B cell (primary cell): ENCODE measurements around the gene ARF6. TPM values are rescaled to one million over a fixed set of nuclear protein-coding genes. Genes with fewer than 3 reads are reported as not detected.

Experiments
- ATAC-seq: fragments of 200-7000 bp; cut with Tn5 transposase; one replicate; pipeline ENCODE4 v1.10.0; 2021; ENCODE audit warnings: low read depth, mild to moderate bottlenecking, moderate number of reproducible peaks, moderate library complexity
- CTCF ChIA-PET: fragments of 350-600 bp; sonication (Branson Sonifier 250); formaldehyde crosslinking; loops from one replicate; lab custom pipeline; 2021; ENCODE audit warnings: antibody characterized with exemption, inconsistent platforms; lab: Charles Lee
- POLR2A ChIA-PET: fragments of 350-600 bp; sonication (Branson Sonifier 250); formaldehyde crosslinking; loops from one replicate; lab custom pipeline; 2021; ENCODE audit warnings: antibody characterized with exemption; lab: Charles Lee
- DNase-seq: peaks from one replicate; pipeline ENCODE4 v3.0.0; 2013
- H2AFZ ChIP-seq: 2 replicates; pipeline ENCODE4 v1.6.1; 2012; ENCODE audit warnings: mild to moderate bottlenecking, low read depth, low read length; ENCODE audit not compliant: insufficient read depth, poor library complexity, severe bottlenecking
- H3K27ac ChIP-seq, 2 donors: 1 replicate in 1 of 2; 2 replicates in 1 of 2; pipeline ENCODE4 v1.5.1; 2012 to 2013; ENCODE audit warnings: low read length in 2 of 2, mild to moderate bottlenecking in 2 of 2, moderate library complexity in 1 of 2
- H3K27me3 ChIP-seq, 4 experiments: fragments of 200-600 bp in 1 of 4; sonication (generic) in 1 of 4; replicated peaks in 1 of 4; 1 replicate in 2 of 4; 2 replicates in 2 of 4; pipeline versions ENCODE4 v1.6.1 to v1.7.0; 2013 to 2016; ENCODE audit warnings: low read length in 3 of 4, mild to moderate bottlenecking in 2 of 4, mixed read lengths in 1 of 4, moderate library complexity in 1 of 4; ENCODE audit not compliant: insufficient read depth in 4 of 4, control insufficient read depth in 3 of 4; ENCODE audit errors: control extremely low read depth in 1 of 4
- H3K36me3 ChIP-seq, 2 experiments: replicated peaks in 1 of 2; 1 replicate in 1 of 2; 2 replicates in 1 of 2; pipeline versions ENCODE4 v1.6.1 to v1.7.1; 2013; ENCODE audit warnings: low read length in 1 of 2; ENCODE audit not compliant: insufficient read depth in 2 of 2, control insufficient read depth in 1 of 2; ENCODE audit errors: control extremely low read depth in 1 of 2, extremely low read depth in 1 of 2
- H3K4me1 ChIP-seq, 2 donors: fragments of 200-600 bp in 1 of 2; sonication (generic) in 1 of 2; 1 replicate in 1 of 2; 2 replicates in 1 of 2; pipeline versions ENCODE4 v1.5.1 to v1.6.1; 2013 to 2017; ENCODE audit warnings: low read length in 2 of 2; ENCODE audit not compliant: control insufficient read depth in 2 of 2, insufficient read depth in 2 of 2
- H3K4me2 ChIP-seq: replicated peaks from 2 replicates; pipeline ENCODE3; 2012; ENCODE audit warnings: mild to moderate bottlenecking, low read depth, low read length; ENCODE audit not compliant: poor library complexity, severe bottlenecking
- H3K4me3 ChIP-seq, 5 experiments: fragments of 200-600 bp in 1 of 5; sonication (generic) in 1 of 5; 1 replicate in 3 of 5; 2 replicates in 2 of 5; pipeline versions ENCODE4 v1.5.1 to v1.7.0; 2011 to 2016; ENCODE audit warnings: low read length in 4 of 5, mild to moderate bottlenecking in 4 of 5, low read depth in 2 of 5, control low read depth in 1 of 5, moderate library complexity in 1 of 5; ENCODE audit not compliant: insufficient read depth in 1 of 5; ENCODE audit errors: control extremely low read depth in 1 of 5, extremely low read depth in 1 of 5
- H3K79me2 ChIP-seq: fragments of 200-600 bp; sonication (generic); one replicate; pipeline ENCODE4 v1.6.0; 2016; ENCODE audit warnings: low read length; ENCODE audit not compliant: control insufficient read depth, insufficient read depth
- H3K9ac ChIP-seq: fragments of 200-600 bp; sonication (generic); 2 replicates; pipeline ENCODE4 v1.6.1; 2017; ENCODE audit warnings: mild to moderate bottlenecking, low read length, moderate library complexity
- H3K9me3 ChIP-seq, 3 donors: one replicate each; pipeline versions ENCODE4 v1.6.1 to v1.7.1; 2013; ENCODE audit warnings: low read length in 2 of 3; ENCODE audit not compliant: control insufficient read depth in 2 of 3, insufficient read depth in 1 of 3; ENCODE audit errors: control extremely low read depth in 1 of 3
- H4K20me1 ChIP-seq: 2 replicates; pipeline ENCODE4 v1.6.0; 2012; ENCODE audit warnings: mild to moderate bottlenecking, low read length; ENCODE audit not compliant: insufficient read depth, control insufficient read depth, poor library complexity, severe bottlenecking
- H3K27ac Mint-ChIP-seq: one replicate; pipeline ENCODE4 v1.8.0; 2021; ENCODE audit warnings: mixed read lengths
- H3K27me3 Mint-ChIP-seq: one replicate; pipeline ENCODE4 v1.8.0; 2021; ENCODE audit warnings: mixed read lengths
- H3K4me1 Mint-ChIP-seq: one replicate; pipeline ENCODE4 v1.8.0; 2021; ENCODE audit warnings: mixed read lengths
- H3K4me3 Mint-ChIP-seq: one replicate; pipeline ENCODE4 v1.8.0; 2021; ENCODE audit warnings: mixed read lengths
- H3K9me3 Mint-ChIP-seq: one replicate; pipeline ENCODE4 v1.8.0; 2022; ENCODE audit warnings: mixed read lengths; ENCODE audit not compliant: insufficient read depth
- EZH2 ChIP-seq: IDR thresholded peaks from 2 replicates; pipeline ENCODE4 v1.6.1; 2012; ENCODE audit warnings: borderline replicate concordance, low read depth, mild to moderate bottlenecking, moderate library complexity, low read length; ENCODE audit not compliant: insufficient read depth, poor library complexity, severe bottlenecking
- WGBS: methylation state at CpG from one replicate; pipeline ENCODE4 v1.1.5; 2013; ENCODE audit warnings: missing lambda C conversion rate; ENCODE audit not compliant: insufficient coverage; 5-methylcytosine and 5-hydroxymethylcytosine counted together
- intact Hi-C: fragments of 100-400 bp; cut with micrococcal nuclease; formaldehyde crosslinking; loops from one replicate; pipeline ENCODE4 v1.10.0; 2022
- polyA plus RNA-seq: library from polyadenylated mRNA; depleted of rRNA; stranded (reverse); fragments of >200 nt; gene quantifications from 2 replicates; pipeline ENCODE4 v1.2.3, GENCODE V29; 2012
- total RNA-seq, 2 donors: library from RNA; stranded (reverse); fragments of 120-200 nt in 1 of 2; gene quantifications; 1 replicate in 1 of 2; 2 replicates in 1 of 2; pipeline versions ENCODE4 v1.2.3 to v1.2.4, GENCODE V29; 2013 to 2022
- TF ChIP-seq, protein P1 (sequence below): fragments of 200-600 bp; IDR thresholded peaks from one replicate; pipeline ENCODE4 v1.8.0; 2022; ENCODE audit warnings: antibody characterized with exemption, mild to moderate bottlenecking

The ARF6 gene
- total and polyA plus RNA-seq, 2 donors (not counting 1 experiment from before 2014, with no cell fraction given): 96.6 to 135 TPM

DNA sequence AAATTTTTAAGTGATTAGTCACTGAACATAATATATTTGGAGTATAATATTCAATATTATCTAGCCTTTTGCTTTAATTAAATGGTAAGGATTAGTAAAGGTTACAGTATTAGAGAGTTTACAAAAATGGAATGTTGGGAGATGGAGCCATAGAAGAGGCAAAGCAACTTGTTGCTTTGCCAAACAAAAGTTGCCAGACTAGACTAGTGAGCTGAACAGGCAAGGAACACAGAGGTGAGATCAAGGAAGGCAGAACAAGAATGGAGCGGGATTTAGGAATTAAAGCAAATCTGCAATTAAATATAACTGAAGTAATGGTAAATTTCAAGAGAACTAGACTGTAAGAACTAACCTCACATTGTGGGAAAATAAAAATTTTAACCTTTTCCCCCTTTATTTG, 5.1 kb downstream of the ARF6 start:
- intact Hi-C loops: loop anchor here (5.0 kb wide), 1 partner anchor 34 kb away; no protein-coding TSS in a partner anchor
- DNase-seq (no peak), ATAC-seq (no peak)
- ChIA-PET POLR2A (interaction anchor here (0.6 kb wide), 1 partner anchor 101 kb away, joined by 3 read pairs; no protein-coding TSS in a partner anchor), CTCF (no interaction called here)
- Mint-ChIP-seq H3K27ac (peak overlapping the region; percentile 74), H3K4me1 (peaks cover 52% of the 10 kb centered on the region), H3K9me3 (no peaks in the 10 kb centered on the region), H3K4me3 (peak overlapping the region; percentile 59), H3K27me3 (no peaks in the 10 kb centered on the region)
- WGBS: no CpG with 5 or more reads among the region's 1 CpG
- Histone ChIP-seq H3K36me3 (peaks cover 0 to 29% of the 10 kb centered on the region in 2 experiments), H3K9me3 (no peaks in the 10 kb centered on the region), H3K9ac (peak overlapping the region; percentile 20), H3K79me2 (peaks cover 71% of the 10 kb centered on the region), H3K4me1 (peaks cover 26 to 42% of the 10 kb centered on the region in 2 donors), H4K20me1 (peaks cover 31% of the 10 kb centered on the region), H3K27ac (peak overlapping the region in 1 of 2 donors; percentile 70), H3K4me2 (peak overlapping the region; percentile 79), H3K4me3 (no peak overlapping the region), H2AFZ (no peak overlapping the region), H3K27me3 (no peaks in the 10 kb centered on the region)
- TF ChIP-seq EZH2: no peak
- TF ChIP-seq, protein P1, sequence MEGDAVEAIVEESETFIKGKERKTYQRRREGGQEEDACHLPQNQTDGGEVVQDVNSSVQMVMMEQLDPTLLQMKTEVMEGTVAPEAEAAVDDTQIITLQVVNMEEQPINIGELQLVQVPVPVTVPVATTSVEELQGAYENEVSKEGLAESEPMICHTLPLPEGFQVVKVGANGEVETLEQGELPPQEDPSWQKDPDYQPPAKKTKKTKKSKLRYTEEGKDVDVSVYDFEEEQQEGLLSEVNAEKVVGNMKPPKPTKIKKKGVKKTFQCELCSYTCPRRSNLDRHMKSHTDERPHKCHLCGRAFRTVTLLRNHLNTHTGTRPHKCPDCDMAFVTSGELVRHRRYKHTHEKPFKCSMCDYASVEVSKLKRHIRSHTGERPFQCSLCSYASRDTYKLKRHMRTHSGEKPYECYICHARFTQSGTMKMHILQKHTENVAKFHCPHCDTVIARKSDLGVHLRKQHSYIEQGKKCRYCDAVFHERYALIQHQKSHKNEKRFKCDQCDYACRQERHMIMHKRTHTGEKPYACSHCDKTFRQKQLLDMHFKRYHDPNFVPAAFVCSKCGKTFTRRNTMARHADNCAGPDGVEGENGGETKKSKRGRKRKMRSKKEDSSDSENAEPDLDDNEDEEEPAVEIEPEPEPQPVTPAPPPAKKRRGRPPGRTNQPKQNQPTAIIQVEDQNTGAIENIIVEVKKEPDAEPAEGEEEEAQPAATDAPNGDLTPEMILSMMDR: no peak

GRCh38 chr14:49898485-49898884, 5.6 kb downstream of the ARF6 start:
- no peak for ATAC-seq
- no peaks in the 10 kb centered on the region for H3K27me3 ChIP-seq
- peaks cover 26% of the 10 kb centered on the region for H4K20me1 ChIP-seq
- H3K79me2 ChIP-seq: peaks cover 66% of the 10 kb centered on the region
- H3K9ac ChIP-seq: peak overlapping the region; percentile 20
- Mint-ChIP-seq H3K9me3 (no peaks in the 10 kb centered on the region), H3K4me1 (peaks cover 52% of the 10 kb centered on the region), H3K27ac (peak overlapping the region; percentile 64), H3K4me3 (peak overlapping the region; percentile 59), H3K27me3 (no peaks in the 10 kb centered on the region)
- intact Hi-C loops: loop anchor here (5.0 kb wide), 1 partner anchor 34 kb away; no protein-coding TSS in a partner anchor
- H3K9me3 ChIP-seq: no peaks in the 10 kb centered on the region
- ChIA-PET CTCF (interaction anchor here (1.4 kb wide), 1 partner anchor 100 kb away, joined by 3 read pairs; no protein-coding TSS in a partner anchor), POLR2A (interaction anchor here (0.6 to 1.0 kb wide), 4 partner anchors 30 to 100 kb away, joined by 3 to 9 read pairs (median 5); no protein-coding TSS in a partner anchor)
- H3K27ac ChIP-seq: peak overlapping the region in 1 of 2 donors; percentile 70
- H3K4me3 ChIP-seq: peak overlapping the region in 1 of 5 experiments; percentile 17
- H3K4me1 ChIP-seq: peaks cover 26 to 42% of the 10 kb centered on the region in 2 donors
- H3K36me3 ChIP-seq: peaks cover 0 to 28% of the 10 kb centered on the region in 2 experiments
- DNase-seq: no peak
- H2AFZ ChIP-seq: no peak overlapping the region
- TF ChIP-seq, protein P1: no peak
- TF ChIP-seq EZH2: no peak
- 80% methylated on average over 1 of the region's 2 CpGs for WGBS
- peak overlapping the region; percentile 79 for H3K4me2 ChIP-seq
